Measurements from ENCODE around the gene SEPTIN8. TPM values are rescaled to one million over a fixed set of nuclear protein-coding genes. Genes with fewer than 3 reads are reported as not detected.

The SEPTIN8 gene
- total RNA-seq, 1 donor from 2014 or later, result 68.6 TPM

GRCh38 chr5:132749506-132749905, 27.5 kb downstream of the SEPTIN8 start:
- no peak for TF ChIP-seq CTCF (IDR thresholded peaks at IDR 0.05; ENCODE audit: insufficient read depth, low read length, poor library complexity, severe bottlenecking)
- H3K36me3 ChIP-seq (ENCODE audit: control insufficient read depth, insufficient read depth, low read length), result no peaks in the 10 kb centered on the region
- peaks cover 9% of the 10 kb centered on the region for H3K27me3 ChIP-seq (ENCODE audit: control insufficient read depth, insufficient read depth, low read length)
- no peak overlapping the region for H3K4me3 ChIP-seq (ENCODE audit: low read depth, low read length)
- DNase-seq (ENCODE audit: low read depth), result no peak

- TF ChIP-seq CTCF (IDR thresholded peaks at IDR 0.05; ENCODE audit: insufficient read depth, low read length, poor library complexity, severe bottlenecking), result no peak
- Histone ChIP-seq H3K4me3 (ENCODE audit: low read depth, low read length) (no peak overlapping the region), H3K27me3 (ENCODE audit: control insufficient read depth, insufficient read depth, low read length) (peaks cover 9% of the 10 kb centered on the region), H3K36me3 (ENCODE audit: control insufficient read depth, insufficient read depth, low read length) (no peaks in the 10 kb centered on the region)
- no peak for DNase-seq (ENCODE audit: low read depth)
Measured at GRCh38 chr5:132748522-132749000, 28.5 kb downstream of the SEPTIN8 start.

- Histone ChIP-seq H3K4me3 (ENCODE audit: low read depth, low read length) (peak overlapping the region; percentile 37), H3K27me3 (ENCODE audit: control insufficient read depth, insufficient read depth, low read length) (peaks cover 9% of the 10 kb centered on the region), H3K36me3 (ENCODE audit: control insufficient read depth, insufficient read depth, low read length) (no peaks in the 10 kb centered on the region)
- TF ChIP-seq CTCF (IDR thresholded peaks at IDR 0.05; ENCODE audit: insufficient read depth, low read length, poor library complexity, severe bottlenecking), result no peak
- no peak for DNase-seq (ENCODE audit: low read depth)
Measured at GRCh38 chr5:132747616-132748440, 29.2 kb downstream of the SEPTIN8 start.

GRCh38 chr5:132746954-132747615, 30.0 kb downstream of the SEPTIN8 start, which contains the start of gene CCNI2:
Gene CCNI2, plus strand, starts transcription at chr5:132747426. Its CDS starts 70 bp downstream, at chr5:132747496.
- H3K36me3 ChIP-seq (ENCODE audit: control insufficient read depth, insufficient read depth, low read length), result no peaks in the 10 kb centered on the region
- DNase-seq (ENCODE audit: low read depth), result peak; percentile 35
- H3K4me3 ChIP-seq (ENCODE audit: low read depth, low read length), result peak within 1 kb of the TSS; percentile 37
- TF ChIP-seq CTCF (IDR thresholded peaks at IDR 0.05; ENCODE audit: insufficient read depth, low read length, poor library complexity, severe bottlenecking), result peak; percentile 73
- peaks cover 9% of the 10 kb centered on the region for H3K27me3 ChIP-seq (ENCODE audit: control insufficient read depth, insufficient read depth, low read length)

- peaks cover 9% of the 10 kb centered on the region for H3K27me3 ChIP-seq (ENCODE audit: control insufficient read depth, insufficient read depth, low read length)
- no peaks in the 10 kb centered on the region for H3K36me3 ChIP-seq (ENCODE audit: control insufficient read depth, insufficient read depth, low read length)
- no peak for DNase-seq (ENCODE audit: low read depth)
- no peak overlapping the region for H3K4me3 ChIP-seq (ENCODE audit: low read depth, low read length)
- TF ChIP-seq CTCF (IDR thresholded peaks at IDR 0.05; ENCODE audit: insufficient read depth, low read length, poor library complexity, severe bottlenecking), result no peak
Measured at GRCh38 chr5:132746592-132746953, 30.5 kb downstream of the SEPTIN8 start.

Data from kidney epithelial cell (primary cell).